HEK293T (cell line): ENCODE data around the gene SPATS2L.
A peak's percentile ranks its signal among the peaks of the same experiment; 100 is the strongest.

Source experiments
- CTCF ChIA-PET: fragments of 350-600 bp; formaldehyde crosslinking; extraction: SDS; loops from one replicate; lab custom pipeline; 2021; ENCODE audit warnings: antibody characterized with exemption, inconsistent platforms; lab: Yijun Ruan, JAX
- POLR2A ChIA-PET: fragments of 350-600 bp; formaldehyde crosslinking; extraction: SDS; loops from one replicate; lab custom pipeline; 2020; ENCODE audit warnings: antibody characterized with exemption, inconsistent platforms; lab: Yijun Ruan, JAX
- DNase-seq: peaks from one replicate; pipeline ENCODE4 v3.0.0; 2012; ENCODE audit warnings: mixed read lengths; ENCODE audit errors: extremely low spot score
- ARNT ChIP-seq: fragments of 450-650 bp; IDR thresholded peaks from 2 replicates; pipeline ENCODE4 v1.6.1; 2017; ENCODE audit warnings: mild to moderate bottlenecking
- BHLHE40 ChIP-seq: fragments of 450-650 bp; IDR thresholded peaks from 2 replicates; pipeline ENCODE4 v1.6.1; 2016; ENCODE audit warnings: mild to moderate bottlenecking, moderate library complexity, borderline replicate concordance
- CTBP1 ChIP-seq: fragments of 450-650 bp; IDR thresholded peaks from 2 replicates; pipeline ENCODE4 v1.6.1; 2016; ENCODE audit warnings: borderline replicate concordance
- ELF4 ChIP-seq: fragments of 450-650 bp; IDR thresholded peaks from 2 replicates; pipeline ENCODE4 v1.6.1; 2017; ENCODE audit warnings: antibody characterized with exemption
- FOXA1 ChIP-seq: fragments of 450-650 bp; IDR thresholded peaks from 2 replicates; pipeline ENCODE4 v1.6.1; 2016; ENCODE audit warnings: mild to moderate bottlenecking
- FOXK2 ChIP-seq: fragments of 450-650 bp; IDR thresholded peaks from 2 replicates; pipeline ENCODE4 v1.6.1; 2016; ENCODE audit warnings: mild to moderate bottlenecking
- FOXM1 ChIP-seq: fragments of 450-650 bp; IDR thresholded peaks from 2 replicates; pipeline ENCODE4 v1.6.1; 2017; ENCODE audit warnings: mild to moderate bottlenecking, borderline replicate concordance
- HDGF ChIP-seq: fragments of 450-650 bp; IDR thresholded peaks from 2 replicates; pipeline ENCODE4 v1.6.1; 2017; ENCODE audit warnings: antibody characterized with exemption, borderline replicate concordance
- L3MBTL2 ChIP-seq: fragments of 450-650 bp; conservative IDR thresholded peaks from 2 replicates; pipeline ENCODE4 v1.6.1; 2016; ENCODE audit warnings: mild to moderate bottlenecking
- LEF1 ChIP-seq: fragments of 450-650 bp; IDR thresholded peaks from 2 replicates; pipeline ENCODE4 v1.6.1; 2017; ENCODE audit warnings: mild to moderate bottlenecking, borderline replicate concordance
- NFRKB ChIP-seq: fragments of 450-650 bp; IDR thresholded peaks from 2 replicates; pipeline ENCODE4 v1.6.1; 2016; ENCODE audit warnings: mild to moderate bottlenecking, moderate library complexity
- PKNOX1 ChIP-seq: fragments of 450-650 bp; IDR thresholded peaks from 2 replicates; pipeline ENCODE4 v1.6.1; 2016
- SP1 ChIP-seq: fragments of 450-650 bp; IDR thresholded peaks from 2 replicates; pipeline ENCODE4 v1.6.1; 2017
- SUZ12 ChIP-seq: fragments of 450-650 bp; IDR thresholded peaks from 2 replicates; pipeline ENCODE4 v1.6.1; 2016; ENCODE audit warnings: mild to moderate bottlenecking
- TARDBP ChIP-seq: fragments of 450-650 bp; IDR thresholded peaks from 2 replicates; pipeline ENCODE4 v1.6.1; 2016
- ZNF384 ChIP-seq: fragments of 450-650 bp; IDR thresholded peaks from 2 replicates; pipeline ENCODE4 v1.6.1; 2016

Gene SPATS2L

GRCh38 chr2:200509235-200509611, 202.7 kb downstream of the SPATS2L start:
- POLR2A ChIA-PET: interaction anchor here (0.7 to 1.5 kb wide), 3 partner anchors 11 to 16 kb away, joined by 3 to 4 read pairs (median 4); no protein-coding TSS in a partner anchor
- DNase-seq: peak; percentile 35
- no peak for TF ChIP-seq L3MBTL2
- no peak for TF ChIP-seq NFRKB
- TF ChIP-seq FOXA1: no peak
- TF ChIP-seq ARNT: no peak
- no peak for TF ChIP-seq BHLHE40
- no peak for TF ChIP-seq SUZ12
- CTCF ChIA-PET: interaction anchor here (0.6 to 1.2 kb wide), 4 partner anchors 11 to 26 kb away, joined by 3 to 5 read pairs (median 4); no protein-coding TSS in a partner anchor

- TF ChIP-seq FOXK2: no peak
- 0 out of 2 replicates have a peak, but pooled peaks have one; percentile 57 for TF ChIP-seq LEF1
- no peak for TF ChIP-seq BHLHE40
- TF ChIP-seq TARDBP: peak; percentile 98
- no peak for TF ChIP-seq HDGF
- no peak for TF ChIP-seq SUZ12
- no peak for TF ChIP-seq ELF4
- TF ChIP-seq L3MBTL2: no peak; the same call in none of the 2 replicates
- no peak for TF ChIP-seq ZNF384
- no peak for TF ChIP-seq FOXA1
- TF ChIP-seq FOXM1: peak; percentile 56; the same call in 1 of the 2 replicates
- no peak for TF ChIP-seq PKNOX1
- no peak for TF ChIP-seq ARNT
- TF ChIP-seq CTBP1: no peak
- TF ChIP-seq SP1: no peak
- TF ChIP-seq NFRKB: no peak
- ChIA-PET POLR2A (interaction anchor here (0.7 to 1.5 kb wide), 3 partner anchors 10 to 15 kb away, joined by 3 to 4 read pairs (median 4); no protein-coding TSS in a partner anchor), CTCF (interaction anchor here (0.6 to 1.2 kb wide), 5 partner anchors 12 to 26 kb away, joined by 3 to 5 read pairs (median 3); no protein-coding TSS in a partner anchor)
- DNase-seq: peak; percentile 94
Measured at GRCh38 chr2:200509612-200510433, 203.3 kb downstream of the SPATS2L start, which contains the start of gene KCTD18. Gene KCTD18, minus strand, starts transcription at chr2:200510068. Its CDS starts 3,052 bp downstream, at chr2:200507016.

DNA sequence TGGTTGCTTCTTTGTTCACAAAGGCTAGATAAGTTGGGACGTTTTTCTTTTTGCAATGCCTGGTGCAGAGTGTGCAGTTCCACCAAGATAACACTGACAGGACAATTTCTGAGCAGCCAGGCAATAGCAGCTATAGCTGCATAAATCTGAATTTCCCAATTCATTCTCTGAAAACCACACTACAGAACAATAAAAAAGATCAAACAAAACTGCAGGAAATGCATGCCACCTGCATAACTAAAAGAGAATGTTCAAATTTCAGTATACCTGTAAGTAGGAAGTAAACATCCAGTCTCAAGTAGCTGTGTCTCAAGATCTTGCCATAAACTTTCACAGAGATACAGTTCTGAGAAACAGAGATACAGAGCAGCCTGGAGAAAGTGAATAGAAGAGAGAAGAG, 208.7 kb downstream of the SPATS2L start:
- no peak for DNase-seq
- CTCF ChIA-PET: no interaction called here
- POLR2A ChIA-PET: no interaction called here
- TF ChIP-seq ARNT: no peak
- TF ChIP-seq HDGF: no peak
- no peak for TF ChIP-seq SUZ12
- no peak for TF ChIP-seq BHLHE40
- TF ChIP-seq ELF4: no peak
- TF ChIP-seq NFRKB: no peak
- no peak for TF ChIP-seq CTBP1
- no peak for TF ChIP-seq FOXA1
- TF ChIP-seq TARDBP: no peak

- ChIA-PET CTCF (no interaction called here), POLR2A (no interaction called here)
- no peak for DNase-seq
- TF ChIP-seq ARNT (no peak), SP1 (no peak), FOXM1 (no peak), FOXA1 (no peak), TARDBP (no peak), FOXK2 (no peak), NFRKB (no peak), L3MBTL2 (no peak), PKNOX1 (no peak), CTBP1 (no peak), ZNF384 (no peak), LEF1 (no peak), ELF4 (no peak), HDGF (no peak), BHLHE40 (no peak), SUZ12 (no peak)
Measured at GRCh38 chr2:200523158-200523557, 216.7 kb downstream of the SPATS2L start.

DNA sequence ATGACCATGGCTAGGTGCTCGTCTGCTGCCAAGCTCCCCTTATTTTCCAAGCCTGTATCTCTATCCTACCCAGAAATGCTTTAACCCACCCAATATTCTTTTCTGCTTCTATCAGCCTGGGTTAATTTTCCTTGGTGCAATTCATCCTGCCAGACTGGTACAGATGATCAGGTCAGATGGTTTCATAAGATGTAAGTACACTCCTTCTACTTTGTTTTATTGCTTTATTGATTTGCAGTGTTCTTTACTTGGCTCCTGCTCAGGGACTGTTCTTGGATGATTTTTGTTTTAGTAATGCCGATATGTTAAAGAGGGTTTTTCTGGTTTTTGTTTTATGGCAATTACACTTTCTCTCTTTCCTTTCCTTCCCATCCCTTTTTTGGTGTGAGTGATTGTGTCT, 217.1 kb downstream of the SPATS2L start:
- POLR2A ChIA-PET: no interaction called here
- CTCF ChIA-PET: no interaction called here
- no peak for TF ChIP-seq ZNF384
- no peak for TF ChIP-seq BHLHE40
- no peak for TF ChIP-seq FOXK2
- no peak for DNase-seq

- POLR2A ChIA-PET: interaction anchor here (1.3 to 1.8 kb wide), 2 partner anchors 11 to 15 kb away, joined by 4 to 6 read pairs; partner anchors contain the start of gene KCTD18
- DNase-seq: no peak
- CTCF ChIA-PET: no interaction called here
- TF ChIP-seq TARDBP: no peak
- TF ChIP-seq CTBP1: no peak
- TF ChIP-seq NFRKB: no peak
- TF ChIP-seq ARNT: no peak
- TF ChIP-seq ZNF384: no peak
- no peak for TF ChIP-seq SP1
- TF ChIP-seq PKNOX1: no peak
- no peak for TF ChIP-seq BHLHE40
- TF ChIP-seq L3MBTL2: no peak
- TF ChIP-seq HDGF: no peak
- TF ChIP-seq FOXK2: no peak
- TF ChIP-seq FOXA1: no peak
- no peak for TF ChIP-seq ELF4
- TF ChIP-seq FOXM1: no peak
- TF ChIP-seq SUZ12: no peak
- no peak for TF ChIP-seq LEF1
Measured at GRCh38 chr2:200525066-200525465, 218.6 kb downstream of the SPATS2L start.
